ENCODE data around the gene SLC6A6. TPM values are rescaled to one million over a fixed set of nuclear protein-coding genes. Genes with fewer than 3 reads are reported as not detected.

Gene SLC6A6
- total and polyA plus RNA-seq, 2 donors (not counting 1 experiment from before 2014, with no cell fraction given), result 8.9 to 24.0 TPM

DNA sequence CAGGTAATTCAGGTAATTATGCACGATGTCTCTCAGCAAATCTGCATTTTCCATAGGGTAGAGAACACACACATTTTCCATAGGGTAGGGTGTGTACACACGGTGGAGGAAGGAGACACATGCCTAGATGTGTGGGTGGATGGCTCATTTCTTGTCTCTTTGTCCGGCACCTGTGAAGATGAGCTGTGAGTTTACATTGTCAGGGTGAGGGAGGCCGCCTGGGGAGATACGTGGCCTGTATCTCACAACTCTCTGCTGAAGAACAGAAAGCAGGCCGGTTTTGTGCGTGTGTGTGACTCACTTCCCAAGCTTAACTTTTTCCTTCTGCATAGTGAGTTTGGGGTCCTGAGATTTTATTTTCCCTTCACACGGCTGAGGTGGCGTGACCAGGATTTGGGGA is 60.3 kb downstream of the SLC6A6 start:
- H3K4me2 ChIP-seq (ENCODE audit: extremely low read depth, insufficient read depth, low read length), result no peak overlapping the region
- H4K20me1 ChIP-seq (ENCODE audit: control insufficient read depth, extremely low read depth, insufficient read depth, low read length), result no peaks in the 10 kb centered on the region
- H3K9ac ChIP-seq (ENCODE audit: insufficient read depth, low read length), result no peak overlapping the region
- H2AFZ ChIP-seq (ENCODE audit: low read length), result no peak overlapping the region
- H3K9me3 ChIP-seq (ENCODE audit: control insufficient read depth, insufficient read depth, low read depth, low read length), result no peaks in the 10 kb centered on the region
- H3K27me3 ChIP-seq (ENCODE audit: control insufficient read depth, insufficient read depth, low read length), result no peaks in the 10 kb centered on the region
- H3K79me2 ChIP-seq (ENCODE audit: control insufficient read depth, insufficient read depth, low read length), result no peaks in the 10 kb centered on the region
- H3K27ac ChIP-seq (ENCODE audit: insufficient read depth, low read length), result no peak overlapping the region
- peaks cover 2% of the 10 kb centered on the region for H3K36me3 ChIP-seq (ENCODE audit: control insufficient read depth, insufficient read depth, low read length)
- no peaks in the 10 kb centered on the region for H3K4me1 ChIP-seq (ENCODE audit: control insufficient read depth, extremely low read depth, insufficient read depth, low read length)
- no peak for DNase-seq (ENCODE audit: low read depth in 2 of 2)
- TF ChIP-seq CTCF (conservative IDR thresholded peaks at IDR 0.05 in 1 of 2, IDR thresholded peaks at IDR 0.05 in 1 of 2; ENCODE audit: low read depth in 1 of 2, low read length in 2 of 2) (no peak), EZH2 (IDR thresholded peaks at IDR 0.05; ENCODE audit: low read length, missing control alignments) (no peak)
- H3K4me3 ChIP-seq (replicated peaks in 1 of 4; ENCODE audit: control extremely low read depth in 1 of 4, insufficient read depth in 1 of 4, low read depth in 3 of 4, low read length in 4 of 4), result no peak overlapping the region

DNA sequence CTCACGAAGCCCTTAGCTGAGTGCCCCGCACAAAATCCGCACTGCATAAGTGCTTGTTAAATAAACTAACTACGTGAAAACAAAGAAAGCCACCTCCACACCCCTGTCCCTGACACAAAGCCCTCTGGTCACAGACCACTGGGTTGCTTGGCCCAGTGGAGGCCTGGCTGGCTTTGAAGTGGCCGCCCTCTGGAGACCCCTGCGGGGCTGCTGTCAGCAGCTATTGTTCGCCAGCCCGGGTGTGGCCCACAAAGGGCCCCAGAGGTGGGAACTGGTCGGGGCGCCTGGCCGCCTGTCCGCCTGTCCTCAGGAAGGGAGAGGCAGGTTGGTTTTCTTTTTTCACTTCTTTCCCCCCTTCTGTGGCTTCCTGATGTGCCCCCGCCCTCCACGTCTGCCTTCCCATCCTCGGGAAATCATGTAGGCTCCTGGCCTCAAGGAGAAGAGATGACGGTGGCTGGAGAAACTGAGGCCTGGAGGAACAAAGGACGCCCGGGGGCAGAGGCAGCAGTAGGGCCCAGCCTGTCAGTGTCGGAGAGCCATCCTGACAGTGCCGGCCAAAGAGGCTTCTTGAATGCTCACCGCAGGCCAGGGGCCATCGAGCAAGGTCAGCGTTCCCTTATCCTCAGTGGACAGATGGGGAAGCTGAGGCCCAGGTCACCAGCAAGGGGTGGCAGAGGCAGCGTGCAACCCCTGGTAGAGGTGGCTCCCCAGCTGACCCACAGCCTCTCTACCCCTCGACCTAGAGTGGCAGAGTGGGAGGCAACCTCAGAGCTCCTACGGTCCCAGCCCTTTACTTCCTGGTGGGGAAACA is 61.1 kb downstream of the SLC6A6 start:
- Histone ChIP-seq H3K4me2 (ENCODE audit: extremely low read depth, insufficient read depth, low read length) (no peak overlapping the region), H2AFZ (ENCODE audit: low read length) (no peak overlapping the region), H3K4me1 (ENCODE audit: control insufficient read depth, extremely low read depth, insufficient read depth, low read length) (no peaks in the 10 kb centered on the region), H3K36me3 (ENCODE audit: control insufficient read depth, insufficient read depth, low read length) (peaks cover 2% of the 10 kb centered on the region), H3K4me3 (replicated peaks in 1 of 4; ENCODE audit: control extremely low read depth in 1 of 4, insufficient read depth in 1 of 4, low read depth in 3 of 4, low read length in 4 of 4) (no peak overlapping the region), H3K9ac (ENCODE audit: insufficient read depth, low read length) (no peak overlapping the region), H3K27me3 (ENCODE audit: control insufficient read depth, insufficient read depth, low read length) (no peaks in the 10 kb centered on the region), H3K79me2 (ENCODE audit: control insufficient read depth, insufficient read depth, low read length) (no peaks in the 10 kb centered on the region), H4K20me1 (ENCODE audit: control insufficient read depth, extremely low read depth, insufficient read depth, low read length) (no peaks in the 10 kb centered on the region), H3K27ac (ENCODE audit: insufficient read depth, low read length) (no peak overlapping the region), H3K9me3 (ENCODE audit: control insufficient read depth, insufficient read depth, low read depth, low read length) (no peaks in the 10 kb centered on the region)
- TF ChIP-seq EZH2 (IDR thresholded peaks at IDR 0.05; ENCODE audit: low read length, missing control alignments) (no peak), CTCF (conservative IDR thresholded peaks at IDR 0.05 in 1 of 2, IDR thresholded peaks at IDR 0.05 in 1 of 2; ENCODE audit: low read depth in 1 of 2, low read length in 2 of 2) (no peak)
- no peak for DNase-seq (ENCODE audit: low read depth in 2 of 2)

DNA sequence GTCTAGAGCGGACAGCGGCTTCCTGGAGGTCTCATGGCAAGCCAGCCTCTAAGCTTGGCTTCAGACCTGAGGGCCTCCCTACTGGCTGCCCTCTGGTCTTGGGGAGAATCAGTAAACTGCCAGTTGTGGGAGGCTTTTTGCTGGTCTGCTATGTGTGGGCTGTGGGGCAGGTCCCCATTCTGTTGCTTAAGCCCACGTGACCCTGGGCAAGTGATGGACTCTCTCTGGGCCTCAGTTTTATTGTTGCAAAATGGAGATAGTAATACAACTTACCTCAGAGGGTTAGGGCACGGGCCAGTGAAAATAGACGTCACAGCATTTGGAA is 61.7 kb downstream of the SLC6A6 start:
- no peaks in the 10 kb centered on the region for H3K79me2 ChIP-seq (ENCODE audit: control insufficient read depth, insufficient read depth, low read length)
- no peak overlapping the region for H3K4me3 ChIP-seq (replicated peaks in 1 of 4; ENCODE audit: control extremely low read depth in 1 of 4, insufficient read depth in 1 of 4, low read depth in 3 of 4, low read length in 4 of 4)
- TF ChIP-seq EZH2 (IDR thresholded peaks at IDR 0.05; ENCODE audit: low read length, missing control alignments) (no peak), CTCF (conservative IDR thresholded peaks at IDR 0.05 in 1 of 2, IDR thresholded peaks at IDR 0.05 in 1 of 2; ENCODE audit: low read depth in 1 of 2, low read length in 2 of 2) (no peak)
- H3K36me3 ChIP-seq (ENCODE audit: control insufficient read depth, insufficient read depth, low read length), result peaks cover 2% of the 10 kb centered on the region
- no peak overlapping the region for H3K4me2 ChIP-seq (ENCODE audit: extremely low read depth, insufficient read depth, low read length)
- no peaks in the 10 kb centered on the region for H4K20me1 ChIP-seq (ENCODE audit: control insufficient read depth, extremely low read depth, insufficient read depth, low read length)
- no peak for DNase-seq (ENCODE audit: low read depth in 2 of 2)
- H3K27me3 ChIP-seq (ENCODE audit: control insufficient read depth, insufficient read depth, low read length), result no peaks in the 10 kb centered on the region
- no peaks in the 10 kb centered on the region for H3K4me1 ChIP-seq (ENCODE audit: control insufficient read depth, extremely low read depth, insufficient read depth, low read length)
- H3K9ac ChIP-seq (ENCODE audit: insufficient read depth, low read length), result no peak overlapping the region
- no peaks in the 10 kb centered on the region for H3K9me3 ChIP-seq (ENCODE audit: control insufficient read depth, insufficient read depth, low read depth, low read length)
- H3K27ac ChIP-seq (ENCODE audit: insufficient read depth, low read length), result no peak overlapping the region
- no peak overlapping the region for H2AFZ ChIP-seq (ENCODE audit: low read length)
